Endodermal cell (in vitro differentiated cells): ENCODE results near the gene ZSWIM6. TPM values are rescaled to one million over a fixed set of nuclear protein-coding genes. Genes with fewer than 3 reads are reported as not detected.
A peak's percentile ranks its signal among the peaks of the same experiment; 100 is the strongest.

Experiments
- DNase-seq: peaks from one replicate; pipeline ENCODE4 v3.0.0-alpha.2; 2017
- H3K27ac ChIP-seq: 2 replicates; pipeline ENCODE4 v1.5.1; 2013; ENCODE audit warnings: mild to moderate bottlenecking, low read depth, low read length, moderate library complexity
- H3K27me3 ChIP-seq: 2 replicates; pipeline ENCODE4 v1.6.1; 2013; ENCODE audit warnings: mild to moderate bottlenecking, low read length, moderate library complexity; ENCODE audit not compliant: insufficient read depth, control insufficient read depth, poor library complexity, severe bottlenecking
- H3K36me3 ChIP-seq: 2 replicates; pipeline ENCODE4 v1.7.0; 2013; ENCODE audit warnings: mild to moderate bottlenecking, low read length, moderate library complexity; ENCODE audit not compliant: control insufficient read depth, insufficient read depth
- H3K4me1 ChIP-seq: one replicate; pipeline ENCODE4 v1.7.0; 2013; ENCODE audit warnings: low read length; ENCODE audit not compliant: control insufficient read depth, insufficient read depth
- H3K4me3 ChIP-seq: 2 replicates; pipeline ENCODE4 v1.5.1; 2013; ENCODE audit warnings: mild to moderate bottlenecking, low read length, moderate library complexity
- H3K9ac ChIP-seq: 2 replicates; pipeline ENCODE4 v1.6.1; 2013; ENCODE audit warnings: mild to moderate bottlenecking, low read length, moderate library complexity; ENCODE audit not compliant: poor library complexity, severe bottlenecking; ENCODE audit errors: extremely low read depth
- H3K9me3 ChIP-seq: 2 replicates; pipeline ENCODE4 v1.6.1; 2013; ENCODE audit warnings: mild to moderate bottlenecking, low read length, moderate library complexity; ENCODE audit not compliant: control insufficient read depth
- H3K27ac Mint-ChIP-seq: 2 replicates; pipeline ENCODE4 v1.8.0; 2020; ENCODE audit warnings: mixed read lengths
- H3K27me3 Mint-ChIP-seq: 2 replicates; pipeline ENCODE4 v1.8.0; 2021; ENCODE audit warnings: mild to moderate bottlenecking, mixed read lengths; ENCODE audit not compliant: insufficient read depth
- H3K36me3 Mint-ChIP-seq: 2 replicates; pipeline ENCODE4 v1.8.0; 2020; ENCODE audit warnings: low read depth, mixed read lengths
- H3K4me1 Mint-ChIP-seq: 2 replicates; pipeline ENCODE4 v1.8.0; 2020; ENCODE audit warnings: mixed read lengths
- H3K4me3 Mint-ChIP-seq: 2 replicates; pipeline ENCODE4 v1.8.0; 2020; ENCODE audit warnings: mild to moderate bottlenecking, moderate library complexity, mixed read lengths
- H3K9me3 Mint-ChIP-seq: 2 replicates; pipeline ENCODE4 v1.8.0; 2020; ENCODE audit warnings: mild to moderate bottlenecking, mixed read lengths
- WGBS, 2 experiments: methylation state at CpG; one replicate each; pipeline versions ENCODE4 v1.1.5 to v1.1.7; 2013; ENCODE audit warnings: missing lambda C conversion rate in 2 of 2, mixed read lengths in 1 of 2; ENCODE audit not compliant: insufficient coverage in 1 of 2, insufficient read length in 1 of 2; 5-methylcytosine and 5-hydroxymethylcytosine counted together
- total RNA-seq, 2 donors: library from RNA; stranded (reverse); fragmentation: NEBNext Ultra II Directional in 1 of 2; extraction: Animal tissue kit (Norgen Biotek cat#: 25700) in 1 of 2; gene quantifications; 2 replicates in 1 of 2; 3 replicates in 1 of 2; pipeline ENCODE4 v1.2.1, GENCODE V29; 2021
- TF ChIP-seq, protein P1 (sequence below): fragments of 200-600 bp; sonication (generic); conservative IDR thresholded peaks from 2 replicates; pipeline ENCODE4 v1.5.0; 2021; ENCODE audit warnings: antibody characterized with exemption, mild to moderate bottlenecking

The ZSWIM6 gene
- total RNA-seq, 2 donors from 2014 or later = 18.1 to 18.8 TPM

GRCh38 chr5:61286446-61287132 is 45.5 kb upstream of the ZSWIM6 start:
- Mint-ChIP-seq H3K27me3 (peaks cover 10% of the 10 kb centered on the region), H3K27ac (no peak overlapping the region), H3K9me3 (peaks cover 9% of the 10 kb centered on the region), H3K4me1 (peaks cover 33% of the 10 kb centered on the region), H3K4me3 (no peak overlapping the region), H3K36me3 (no peaks in the 10 kb centered on the region)
- no peak overlapping the region for H3K9ac ChIP-seq
- peaks cover 10% of the 10 kb centered on the region for H3K9me3 ChIP-seq
- no peak overlapping the region for H3K27ac ChIP-seq
- H3K4me1 ChIP-seq = peaks cover 27% of the 10 kb centered on the region
- no peaks in the 10 kb centered on the region for H3K36me3 ChIP-seq
- WGBS, 2 experiments = 92 to 100% methylated on average over 1 to 5 of the region's 5 CpGs
- no peak for DNase-seq
- no peak overlapping the region for H3K4me3 ChIP-seq
- TF ChIP-seq, protein P1, sequence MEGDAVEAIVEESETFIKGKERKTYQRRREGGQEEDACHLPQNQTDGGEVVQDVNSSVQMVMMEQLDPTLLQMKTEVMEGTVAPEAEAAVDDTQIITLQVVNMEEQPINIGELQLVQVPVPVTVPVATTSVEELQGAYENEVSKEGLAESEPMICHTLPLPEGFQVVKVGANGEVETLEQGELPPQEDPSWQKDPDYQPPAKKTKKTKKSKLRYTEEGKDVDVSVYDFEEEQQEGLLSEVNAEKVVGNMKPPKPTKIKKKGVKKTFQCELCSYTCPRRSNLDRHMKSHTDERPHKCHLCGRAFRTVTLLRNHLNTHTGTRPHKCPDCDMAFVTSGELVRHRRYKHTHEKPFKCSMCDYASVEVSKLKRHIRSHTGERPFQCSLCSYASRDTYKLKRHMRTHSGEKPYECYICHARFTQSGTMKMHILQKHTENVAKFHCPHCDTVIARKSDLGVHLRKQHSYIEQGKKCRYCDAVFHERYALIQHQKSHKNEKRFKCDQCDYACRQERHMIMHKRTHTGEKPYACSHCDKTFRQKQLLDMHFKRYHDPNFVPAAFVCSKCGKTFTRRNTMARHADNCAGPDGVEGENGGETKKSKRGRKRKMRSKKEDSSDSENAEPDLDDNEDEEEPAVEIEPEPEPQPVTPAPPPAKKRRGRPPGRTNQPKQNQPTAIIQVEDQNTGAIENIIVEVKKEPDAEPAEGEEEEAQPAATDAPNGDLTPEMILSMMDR = no peak
- H3K27me3 ChIP-seq = no peaks in the 10 kb centered on the region

DNA sequence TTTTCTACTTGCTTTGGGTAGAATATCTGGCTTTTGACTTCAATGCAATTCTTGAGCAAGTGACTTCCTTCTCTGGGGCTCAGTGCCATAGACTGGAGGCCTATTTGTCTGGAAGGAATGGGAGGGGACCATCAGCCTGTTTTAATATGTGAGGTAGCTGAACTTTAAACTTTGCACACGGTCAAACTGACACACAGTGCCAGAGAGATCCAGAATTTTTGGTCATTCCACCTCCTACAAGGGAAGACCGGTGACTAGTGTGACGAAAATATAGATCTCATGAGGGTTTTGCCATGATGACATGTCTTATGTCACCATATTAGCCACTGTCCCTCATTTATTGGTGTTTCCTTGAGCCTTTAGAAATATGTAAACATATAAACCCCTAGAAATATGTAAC is 44.6 kb upstream of the ZSWIM6 start:
- Mint-ChIP-seq H3K27ac (no peak overlapping the region), H3K4me1 (peaks cover 41% of the 10 kb centered on the region), H3K27me3 (peaks cover 10% of the 10 kb centered on the region), H3K4me3 (no peak overlapping the region), H3K36me3 (no peaks in the 10 kb centered on the region), H3K9me3 (peaks cover 9% of the 10 kb centered on the region)
- Histone ChIP-seq H3K4me3 (no peak overlapping the region), H3K9me3 (peaks cover 10% of the 10 kb centered on the region), H3K27me3 (no peaks in the 10 kb centered on the region), H3K27ac (no peak overlapping the region), H3K4me1 (peaks cover 34% of the 10 kb centered on the region), H3K9ac (no peak overlapping the region), H3K36me3 (no peaks in the 10 kb centered on the region)
- DNase-seq = no peak
- 94 to 100% methylated on average over 2 to 3 of the region's 3 CpGs for WGBS, 2 experiments
- TF ChIP-seq, protein P1 = no peak

DNA sequence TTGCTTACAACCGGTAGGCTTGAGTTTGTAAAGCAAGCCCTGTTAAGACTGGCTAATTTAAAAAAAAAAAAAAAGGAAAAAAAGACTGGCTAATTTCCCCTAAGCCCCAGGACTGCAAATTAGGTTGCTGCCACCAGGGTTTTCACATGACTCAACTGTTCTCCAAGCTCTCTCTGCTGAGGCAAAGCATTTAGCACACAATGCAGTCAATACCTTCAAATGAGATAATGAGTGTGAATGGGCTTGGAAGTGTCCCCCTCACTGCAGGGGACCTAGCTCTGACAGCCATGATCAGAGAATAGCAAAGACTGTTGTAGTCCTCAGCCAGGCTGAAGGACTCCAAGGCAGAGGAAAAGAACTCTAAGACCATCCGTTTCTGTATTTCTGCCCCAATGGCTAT is 42.8 kb upstream of the ZSWIM6 start:
- H3K27me3 Mint-ChIP-seq = peaks cover 20% of the 10 kb centered on the region
- H3K9me3 Mint-ChIP-seq = peaks cover 9% of the 10 kb centered on the region
- TF ChIP-seq, protein P1 = peak; percentile 79
- H3K27ac ChIP-seq = no peak overlapping the region
- no peaks in the 10 kb centered on the region for H3K36me3 ChIP-seq
- WGBS, 2 experiments = 13 to 41% methylated on average over 1 to 2 of the region's 2 CpGs
- H3K4me1 ChIP-seq = peaks cover 35% of the 10 kb centered on the region
- peak overlapping the region; percentile 27 for H3K4me3 Mint-ChIP-seq
- no peaks in the 10 kb centered on the region for H3K36me3 Mint-ChIP-seq
- peak overlapping the region; percentile 68 for H3K4me3 ChIP-seq
- no peak overlapping the region for H3K9ac ChIP-seq
- peaks cover 10% of the 10 kb centered on the region for H3K9me3 ChIP-seq
- H3K27me3 ChIP-seq = peaks cover 7% of the 10 kb centered on the region
- peaks cover 46% of the 10 kb centered on the region for H3K4me1 Mint-ChIP-seq
- DNase-seq = peak; percentile 89
- H3K27ac Mint-ChIP-seq = peak overlapping the region; percentile 81
